ENCODE data around the gene NACC2. TPM values are rescaled to one million over a fixed set of nuclear protein-coding genes. Genes with fewer than 3 reads are reported as not detected.

NACC2 gene
- total and polyA plus RNA-seq, 2 experiments from 2014 or later: 11.0 to 13.0 TPM

DNA sequence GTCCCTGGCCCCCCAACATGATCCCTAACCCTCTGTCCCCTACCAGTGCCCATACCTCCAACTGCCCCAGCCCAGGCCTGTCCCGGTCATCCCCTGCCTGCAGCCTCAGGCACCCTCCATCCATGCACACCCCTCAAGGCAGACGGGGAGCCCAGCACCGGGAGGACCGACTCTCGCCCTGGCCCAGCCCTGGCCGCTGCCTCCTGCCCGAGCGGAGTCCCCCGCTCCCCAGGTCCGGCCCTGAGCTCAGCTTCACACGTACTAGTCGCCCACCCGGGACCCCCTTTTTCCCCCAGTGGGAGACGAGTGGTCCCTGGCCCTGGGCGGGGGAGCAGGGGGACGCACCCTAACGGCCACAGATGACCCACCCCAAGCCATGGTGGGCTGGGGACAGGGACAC lies 84.9 kb downstream of the NACC2 start:
- no peak overlapping the region for H3K4me2 ChIP-seq
- TF ChIP-seq EZH2phosphoT487 (IDR thresholded peaks at IDR 0.05; ENCODE audit: low read depth, severe bottlenecking, unreplicated experiment) (no peak), EZH2 (IDR thresholded peaks at IDR 0.05; ENCODE audit: borderline replicate concordance) (no peak)
- TF ChIP-seq, protein P1, sequence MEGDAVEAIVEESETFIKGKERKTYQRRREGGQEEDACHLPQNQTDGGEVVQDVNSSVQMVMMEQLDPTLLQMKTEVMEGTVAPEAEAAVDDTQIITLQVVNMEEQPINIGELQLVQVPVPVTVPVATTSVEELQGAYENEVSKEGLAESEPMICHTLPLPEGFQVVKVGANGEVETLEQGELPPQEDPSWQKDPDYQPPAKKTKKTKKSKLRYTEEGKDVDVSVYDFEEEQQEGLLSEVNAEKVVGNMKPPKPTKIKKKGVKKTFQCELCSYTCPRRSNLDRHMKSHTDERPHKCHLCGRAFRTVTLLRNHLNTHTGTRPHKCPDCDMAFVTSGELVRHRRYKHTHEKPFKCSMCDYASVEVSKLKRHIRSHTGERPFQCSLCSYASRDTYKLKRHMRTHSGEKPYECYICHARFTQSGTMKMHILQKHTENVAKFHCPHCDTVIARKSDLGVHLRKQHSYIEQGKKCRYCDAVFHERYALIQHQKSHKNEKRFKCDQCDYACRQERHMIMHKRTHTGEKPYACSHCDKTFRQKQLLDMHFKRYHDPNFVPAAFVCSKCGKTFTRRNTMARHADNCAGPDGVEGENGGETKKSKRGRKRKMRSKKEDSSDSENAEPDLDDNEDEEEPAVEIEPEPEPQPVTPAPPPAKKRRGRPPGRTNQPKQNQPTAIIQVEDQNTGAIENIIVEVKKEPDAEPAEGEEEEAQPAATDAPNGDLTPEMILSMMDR (IDR thresholded peaks at IDR 0.05; ENCODE audit: poor library complexity): no peak
- no peaks in the 10 kb centered on the region for H4K20me1 ChIP-seq (ENCODE audit: insufficient read depth, poor library complexity, severe bottlenecking)
- H3K79me2 ChIP-seq: no peaks in the 10 kb centered on the region
- H3K9me3 ChIP-seq (ENCODE audit: low read depth): no peaks in the 10 kb centered on the region
- no peaks in the 10 kb centered on the region for H3K27me3 ChIP-seq
- no peak overlapping the region for H3K27ac ChIP-seq
- H3K4me3 ChIP-seq: no peak overlapping the region
- no peaks in the 10 kb centered on the region for H3K36me3 ChIP-seq (replicated peaks; ENCODE audit: insufficient read depth, low read depth)
- no peak for DNase-seq (ENCODE audit: low spot score)
- no peak overlapping the region for H2AFZ ChIP-seq
- 95% methylated on average over 12 of the region's 17 CpGs for WGBS (ENCODE audit: low lambda C conversion rate, missing lambda C conversion rate)
- H3K4me1 ChIP-seq (ENCODE audit: insufficient read depth): peaks cover 35% of the 10 kb centered on the region
- no peaks in the 10 kb centered on the region for H3K9me2 ChIP-seq (replicated peaks; ENCODE audit: insufficient read depth)

DNA sequence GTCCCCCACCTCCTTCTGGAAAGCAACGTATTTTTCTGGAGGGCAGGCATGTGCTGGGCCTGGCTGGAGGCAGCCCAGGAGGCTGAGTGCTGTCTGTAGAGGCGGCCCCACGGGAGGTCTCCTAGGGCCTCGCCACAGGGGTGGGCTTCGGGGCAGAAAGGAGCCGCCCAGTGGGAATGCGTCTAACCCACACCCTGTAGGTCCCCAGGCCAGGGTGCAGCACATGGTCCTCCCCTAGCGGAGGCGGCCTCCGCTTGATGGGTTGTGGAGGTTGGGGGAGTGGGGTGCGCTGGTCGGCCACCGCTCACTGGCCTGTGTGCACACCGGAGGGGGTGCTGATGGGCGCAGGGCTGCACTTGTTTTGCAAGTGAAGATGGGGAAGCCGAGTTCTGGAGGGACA lies 85.6 kb downstream of the NACC2 start:
- Histone ChIP-seq H3K4me3 (no peak overlapping the region), H3K9me3 (ENCODE audit: low read depth) (no peaks in the 10 kb centered on the region), H3K9me2 (replicated peaks; ENCODE audit: insufficient read depth) (no peaks in the 10 kb centered on the region), H3K27me3 (no peaks in the 10 kb centered on the region), H3K27ac (no peak overlapping the region), H3K4me2 (no peak overlapping the region), H4K20me1 (ENCODE audit: insufficient read depth, poor library complexity, severe bottlenecking) (no peaks in the 10 kb centered on the region), H3K79me2 (no peaks in the 10 kb centered on the region), H3K36me3 (replicated peaks; ENCODE audit: insufficient read depth, low read depth) (no peaks in the 10 kb centered on the region), H2AFZ (no peak overlapping the region), H3K4me1 (ENCODE audit: insufficient read depth) (peaks cover 38% of the 10 kb centered on the region)
- WGBS (ENCODE audit: low lambda C conversion rate, missing lambda C conversion rate): 90% methylated on average over 16 of the region's 16 CpGs
- TF ChIP-seq, protein P1 (IDR thresholded peaks at IDR 0.05; ENCODE audit: poor library complexity): no peak
- TF ChIP-seq EZH2phosphoT487 (IDR thresholded peaks at IDR 0.05; ENCODE audit: low read depth, severe bottlenecking, unreplicated experiment): no peak
- TF ChIP-seq EZH2 (IDR thresholded peaks at IDR 0.05; ENCODE audit: borderline replicate concordance): no peak
- no peak for DNase-seq (ENCODE audit: low spot score)

DNA sequence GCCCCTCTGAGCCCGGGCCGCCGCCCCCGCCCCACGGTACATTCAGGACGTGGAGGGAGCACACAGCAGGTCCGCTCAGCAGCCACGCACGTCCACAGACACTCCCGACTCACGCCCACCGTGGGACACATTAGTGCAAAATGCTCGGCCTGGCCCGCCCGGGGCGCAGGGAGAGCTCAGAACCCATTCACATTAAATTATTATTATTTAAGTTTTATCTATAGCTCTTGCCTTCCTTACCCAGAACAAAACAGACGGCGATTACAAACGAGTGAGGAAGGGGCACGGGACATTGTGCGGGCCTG lies 86.4 kb downstream of the NACC2 start:
- H4K20me1 ChIP-seq (ENCODE audit: insufficient read depth, poor library complexity, severe bottlenecking): no peaks in the 10 kb centered on the region
- DNase-seq (ENCODE audit: low spot score): no peak
- WGBS (ENCODE audit: low lambda C conversion rate, missing lambda C conversion rate): 76% methylated on average over 21 of the region's 21 CpGs
- H3K27ac ChIP-seq: peak overlapping the region; percentile 81
- no peak overlapping the region for H3K4me3 ChIP-seq
- H3K4me2 ChIP-seq: no peak overlapping the region
- no peaks in the 10 kb centered on the region for H3K36me3 ChIP-seq (replicated peaks; ENCODE audit: insufficient read depth, low read depth)
- H3K79me2 ChIP-seq: no peaks in the 10 kb centered on the region
- no peaks in the 10 kb centered on the region for H3K27me3 ChIP-seq
- no peaks in the 10 kb centered on the region for H3K9me3 ChIP-seq (ENCODE audit: low read depth)
- TF ChIP-seq EZH2 (IDR thresholded peaks at IDR 0.05; ENCODE audit: borderline replicate concordance) (no peak), EZH2phosphoT487 (IDR thresholded peaks at IDR 0.05; ENCODE audit: low read depth, severe bottlenecking, unreplicated experiment) (no peak)
- TF ChIP-seq, protein P1 (IDR thresholded peaks at IDR 0.05; ENCODE audit: poor library complexity): no peak
- H2AFZ ChIP-seq: no peak overlapping the region
- H3K4me1 ChIP-seq (ENCODE audit: insufficient read depth): peaks cover 47% of the 10 kb centered on the region
- no peaks in the 10 kb centered on the region for H3K9me2 ChIP-seq (replicated peaks; ENCODE audit: insufficient read depth)

Measured in hepatocyte (in vitro differentiated cells).